Uterus (tissue), 2 donors: ENCODE results near the gene CFAP97.

Experiments used
- POLR2A ChIP-seq, 2 donors: fragments of 450-650 bp; IDR thresholded peaks; one replicate each; pipeline ENCODE4 v1.6.1; 2016; ENCODE audit warnings: antibody characterized with exemption in 2 of 2, mild to moderate bottlenecking in 1 of 2, moderate library complexity in 1 of 2
- TF ChIP-seq, protein P1 (sequence below), 4 experiments: fragments of 200-600 bp in 2 of 4; fragments of 450-650 bp in 2 of 4; sonication (generic) in 2 of 4; IDR thresholded peaks; one replicate each; pipeline ENCODE4 v1.5.1; 2016 to 2019; ENCODE audit warnings: antibody characterized with exemption in 4 of 4, mild to moderate bottlenecking in 2 of 4, moderate library complexity in 1 of 4

DNA sequence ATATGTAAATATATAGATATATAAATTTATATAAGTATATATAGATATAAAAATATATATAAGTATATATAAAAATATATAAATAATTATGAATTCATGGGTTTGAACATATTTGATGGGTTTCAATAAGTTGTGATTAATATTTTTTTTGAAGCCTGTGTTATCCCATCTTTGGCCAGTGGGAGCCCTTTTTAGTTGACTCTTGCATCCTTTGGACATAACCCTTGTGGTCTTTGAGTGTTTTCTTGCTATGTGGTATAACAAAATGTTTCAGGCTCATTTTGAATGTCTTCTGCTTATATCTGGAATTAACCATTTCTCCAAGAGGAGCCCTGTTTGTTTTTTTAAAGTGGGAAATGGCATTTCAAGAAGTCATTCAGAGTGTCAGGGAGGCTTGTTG, 20.8 kb upstream of the CFAP97 start:
- TF ChIP-seq, protein P1, sequence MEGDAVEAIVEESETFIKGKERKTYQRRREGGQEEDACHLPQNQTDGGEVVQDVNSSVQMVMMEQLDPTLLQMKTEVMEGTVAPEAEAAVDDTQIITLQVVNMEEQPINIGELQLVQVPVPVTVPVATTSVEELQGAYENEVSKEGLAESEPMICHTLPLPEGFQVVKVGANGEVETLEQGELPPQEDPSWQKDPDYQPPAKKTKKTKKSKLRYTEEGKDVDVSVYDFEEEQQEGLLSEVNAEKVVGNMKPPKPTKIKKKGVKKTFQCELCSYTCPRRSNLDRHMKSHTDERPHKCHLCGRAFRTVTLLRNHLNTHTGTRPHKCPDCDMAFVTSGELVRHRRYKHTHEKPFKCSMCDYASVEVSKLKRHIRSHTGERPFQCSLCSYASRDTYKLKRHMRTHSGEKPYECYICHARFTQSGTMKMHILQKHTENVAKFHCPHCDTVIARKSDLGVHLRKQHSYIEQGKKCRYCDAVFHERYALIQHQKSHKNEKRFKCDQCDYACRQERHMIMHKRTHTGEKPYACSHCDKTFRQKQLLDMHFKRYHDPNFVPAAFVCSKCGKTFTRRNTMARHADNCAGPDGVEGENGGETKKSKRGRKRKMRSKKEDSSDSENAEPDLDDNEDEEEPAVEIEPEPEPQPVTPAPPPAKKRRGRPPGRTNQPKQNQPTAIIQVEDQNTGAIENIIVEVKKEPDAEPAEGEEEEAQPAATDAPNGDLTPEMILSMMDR (IDR thresholded peaks at IDR 0.05) = no peak
- no peak for TF ChIP-seq POLR2A (IDR thresholded peaks at IDR 0.05)
